ENCODE data around the gene ZNF385B. TPM values are rescaled to one million over a fixed set of nuclear protein-coding genes. Genes with fewer than 3 reads are reported as not detected.

The ZNF385B gene
- total and polyA plus RNA-seq, 2 donors from 2014 or later = 5.9 to 10.9 TPM

DNA sequence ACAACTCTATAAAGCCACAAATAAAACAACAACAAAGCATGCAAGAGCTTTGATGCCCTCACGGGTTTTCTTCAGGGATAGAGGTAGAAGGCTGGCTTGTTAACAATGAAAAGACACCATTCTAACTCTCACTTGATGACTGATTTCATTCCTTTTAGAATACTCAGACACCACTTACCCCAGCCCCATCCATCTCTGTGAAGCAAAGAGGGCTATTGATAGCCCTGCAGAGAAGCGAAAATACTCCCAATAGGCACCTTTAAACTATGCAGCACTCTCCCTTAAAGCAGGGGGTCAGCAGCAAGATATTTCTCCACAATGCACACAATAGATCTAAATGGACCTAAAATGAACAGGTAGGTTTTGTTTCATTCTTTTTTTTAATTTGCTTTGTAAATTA is 35.1 kb downstream of the ZNF385B start:
- H3K9me3 ChIP-seq (ENCODE audit: control insufficient read depth in 2 of 3, insufficient read depth in 1 of 3, low read length in 3 of 3) = no peaks in the 10 kb centered on the region
- no peaks in the 10 kb centered on the region for H3K27me3 ChIP-seq (ENCODE audit: control insufficient read depth, insufficient read depth, low read length)
- H3K4me1 ChIP-seq (ENCODE audit: control insufficient read depth in 2 of 3, insufficient read depth in 2 of 3, low read depth in 1 of 3, low read length in 3 of 3) = no peaks in the 10 kb centered on the region
- DNase-seq (no peak), FAIRE-seq (no peak)
- H3K9ac ChIP-seq (ENCODE audit: low read length in 3 of 3) = no peak overlapping the region
- H3K36me3 ChIP-seq (ENCODE audit: control insufficient read depth in 2 of 3, insufficient read depth in 3 of 3, low read length in 3 of 3) = no peaks in the 10 kb centered on the region
- no peak overlapping the region for H3K27ac ChIP-seq (ENCODE audit: low read depth in 2 of 2, low read length in 2 of 2)
- intact Hi-C loops (cut with DNase I) = no loop called here
- TF ChIP-seq, protein P1, sequence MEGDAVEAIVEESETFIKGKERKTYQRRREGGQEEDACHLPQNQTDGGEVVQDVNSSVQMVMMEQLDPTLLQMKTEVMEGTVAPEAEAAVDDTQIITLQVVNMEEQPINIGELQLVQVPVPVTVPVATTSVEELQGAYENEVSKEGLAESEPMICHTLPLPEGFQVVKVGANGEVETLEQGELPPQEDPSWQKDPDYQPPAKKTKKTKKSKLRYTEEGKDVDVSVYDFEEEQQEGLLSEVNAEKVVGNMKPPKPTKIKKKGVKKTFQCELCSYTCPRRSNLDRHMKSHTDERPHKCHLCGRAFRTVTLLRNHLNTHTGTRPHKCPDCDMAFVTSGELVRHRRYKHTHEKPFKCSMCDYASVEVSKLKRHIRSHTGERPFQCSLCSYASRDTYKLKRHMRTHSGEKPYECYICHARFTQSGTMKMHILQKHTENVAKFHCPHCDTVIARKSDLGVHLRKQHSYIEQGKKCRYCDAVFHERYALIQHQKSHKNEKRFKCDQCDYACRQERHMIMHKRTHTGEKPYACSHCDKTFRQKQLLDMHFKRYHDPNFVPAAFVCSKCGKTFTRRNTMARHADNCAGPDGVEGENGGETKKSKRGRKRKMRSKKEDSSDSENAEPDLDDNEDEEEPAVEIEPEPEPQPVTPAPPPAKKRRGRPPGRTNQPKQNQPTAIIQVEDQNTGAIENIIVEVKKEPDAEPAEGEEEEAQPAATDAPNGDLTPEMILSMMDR (IDR thresholded peaks at IDR 0.05; ENCODE audit: borderline replicate concordance, extremely low read depth, insufficient read depth) = no peak
- no peak overlapping the region for H3K4me3 ChIP-seq (ENCODE audit: low read length in 3 of 3)

- Histone ChIP-seq H3K27ac (ENCODE audit: low read depth in 2 of 2, low read length in 2 of 2) (no peak overlapping the region), H3K9me3 (ENCODE audit: control insufficient read depth in 2 of 3, insufficient read depth in 1 of 3, low read length in 3 of 3) (no peaks in the 10 kb centered on the region), H3K36me3 (ENCODE audit: control insufficient read depth in 2 of 3, insufficient read depth in 3 of 3, low read length in 3 of 3) (no peaks in the 10 kb centered on the region), H3K27me3 (ENCODE audit: control insufficient read depth, insufficient read depth, low read length) (no peaks in the 10 kb centered on the region), H3K9ac (ENCODE audit: low read length in 3 of 3) (no peak overlapping the region), H3K4me3 (ENCODE audit: low read length in 3 of 3) (no peak overlapping the region), H3K4me1 (ENCODE audit: control insufficient read depth in 2 of 3, insufficient read depth in 2 of 3, low read depth in 1 of 3, low read length in 3 of 3) (no peaks in the 10 kb centered on the region)
- no peak for DNase-seq
- intact Hi-C loops (cut with DNase I) = no loop called here
- TF ChIP-seq, protein P1 (IDR thresholded peaks at IDR 0.05; ENCODE audit: borderline replicate concordance, extremely low read depth, insufficient read depth) = no peak
- FAIRE-seq = no peak
Measured at GRCh38 chr2:179825494-179825893, 35.9 kb downstream of the ZNF385B start.

DNA sequence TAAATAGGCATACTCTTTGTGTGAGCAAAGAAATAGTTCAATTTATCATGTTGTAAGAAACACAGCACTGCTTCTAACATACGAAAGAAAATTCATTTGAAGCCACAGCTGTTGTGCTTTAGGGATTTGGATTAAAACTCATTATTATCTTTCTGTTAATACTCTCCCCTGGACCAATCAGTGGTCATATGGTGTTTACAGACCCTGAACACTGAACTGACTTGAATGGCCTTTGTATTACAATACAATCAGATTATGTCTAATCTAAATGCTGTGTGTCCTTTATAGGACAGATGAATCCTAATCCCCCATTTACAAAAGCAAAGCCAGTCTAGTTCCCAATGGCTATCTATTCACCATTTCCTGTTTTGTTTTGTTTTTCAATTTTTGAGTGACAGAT is 36.5 kb downstream of the ZNF385B start:
- Histone ChIP-seq H3K4me3 (ENCODE audit: low read length in 3 of 3) (no peak overlapping the region), H3K9ac (ENCODE audit: low read length in 3 of 3) (no peak overlapping the region), H3K27ac (ENCODE audit: low read depth in 2 of 2, low read length in 2 of 2) (no peak overlapping the region), H3K4me1 (ENCODE audit: control insufficient read depth in 2 of 3, insufficient read depth in 2 of 3, low read depth in 1 of 3, low read length in 3 of 3) (no peaks in the 10 kb centered on the region), H3K27me3 (ENCODE audit: control insufficient read depth, insufficient read depth, low read length) (no peaks in the 10 kb centered on the region), H3K9me3 (ENCODE audit: control insufficient read depth in 2 of 3, insufficient read depth in 1 of 3, low read length in 3 of 3) (no peaks in the 10 kb centered on the region), H3K36me3 (ENCODE audit: control insufficient read depth in 2 of 3, insufficient read depth in 3 of 3, low read length in 3 of 3) (no peaks in the 10 kb centered on the region)
- FAIRE-seq (no peak), DNase-seq (no peak)
- intact Hi-C loops (cut with DNase I) = no loop called here
- TF ChIP-seq, protein P1 (IDR thresholded peaks at IDR 0.05; ENCODE audit: borderline replicate concordance, extremely low read depth, insufficient read depth) = no peak

- no peaks in the 10 kb centered on the region for H3K36me3 ChIP-seq (ENCODE audit: control insufficient read depth in 2 of 3, insufficient read depth in 3 of 3, low read length in 3 of 3)
- intact Hi-C loops (cut with DNase I) = no loop called here
- H3K9ac ChIP-seq (ENCODE audit: low read length in 3 of 3) = no peak overlapping the region
- no peaks in the 10 kb centered on the region for H3K4me1 ChIP-seq (ENCODE audit: control insufficient read depth in 2 of 3, insufficient read depth in 2 of 3, low read depth in 1 of 3, low read length in 3 of 3)
- TF ChIP-seq, protein P1 (IDR thresholded peaks at IDR 0.05; ENCODE audit: borderline replicate concordance, extremely low read depth, insufficient read depth) = no peak
- no peak for FAIRE-seq
- no peaks in the 10 kb centered on the region for H3K27me3 ChIP-seq (ENCODE audit: control insufficient read depth, insufficient read depth, low read length)
- H3K4me3 ChIP-seq (ENCODE audit: low read length in 3 of 3) = no peak overlapping the region
- DNase-seq = no peak
- no peaks in the 10 kb centered on the region for H3K9me3 ChIP-seq (ENCODE audit: control insufficient read depth in 2 of 3, insufficient read depth in 1 of 3, low read length in 3 of 3)
- no peak overlapping the region for H3K27ac ChIP-seq (ENCODE audit: low read depth in 2 of 2, low read length in 2 of 2)
Measured at GRCh38 chr2:179822540-179822939, 38.9 kb downstream of the ZNF385B start.
